ENCODE data around the gene GCAT. TPM values are rescaled to one million over a fixed set of nuclear protein-coding genes. Genes with fewer than 3 reads are reported as not detected.

Gene GCAT
- polyA plus RNA-seq, 1 donor from 2014 or later = 13.0 TPM

- no peak overlapping the region for H2AFZ ChIP-seq (ENCODE audit: low read depth, low read length)
- H4K20me1 ChIP-seq (ENCODE audit: insufficient read depth) = no peaks in the 10 kb centered on the region
- H3K9ac ChIP-seq (ENCODE audit: low read length) = no peak overlapping the region
- H3K79me2 ChIP-seq (replicated peaks; ENCODE audit: insufficient read depth, low read length) = no peaks in the 10 kb centered on the region
- no peaks in the 10 kb centered on the region for H3K9me3 ChIP-seq (ENCODE audit: low read length)
- no peak overlapping the region for H3K4me2 ChIP-seq (ENCODE audit: low read length)
- no peaks in the 10 kb centered on the region for H3K27me3 ChIP-seq (ENCODE audit: insufficient read depth, low read depth, low read length)
- H3K9me2 ChIP-seq (ENCODE audit: insufficient read depth, low read length) = no peaks in the 10 kb centered on the region
- no peaks in the 10 kb centered on the region for H3F3A ChIP-seq (ENCODE audit: insufficient read depth, low read length, poor library complexity, severe bottlenecking)
- H3K36me3 ChIP-seq (ENCODE audit: insufficient read depth, low read length) = peaks cover 6% of the 10 kb centered on the region
- no peak overlapping the region for H3K4me3 ChIP-seq (ENCODE audit: low read length)
- H3K27ac ChIP-seq (ENCODE audit: low read length) = no peak overlapping the region
- TF ChIP-seq REST (IDR thresholded peaks at IDR 0.05; ENCODE audit: borderline replicate concordance) (no peak), SMC3 (conservative IDR thresholded peaks at IDR 0.05; ENCODE audit: poor library complexity) (no peak), CTCF (IDR thresholded peaks at IDR 0.05; ENCODE audit: poor library complexity, severe bottlenecking) (no peak), EZH2 (IDR thresholded peaks at IDR 0.05; ENCODE audit: borderline replicate concordance, insufficient read depth, low read length, poor library complexity, severe bottlenecking) (no peak), RAD21 (conservative IDR thresholded peaks at IDR 0.05) (no peak), POLR2AphosphoS5 (IDR thresholded peaks at IDR 0.05) (no peak), MXI1 (conservative IDR thresholded peaks at IDR 0.05; ENCODE audit: poor library complexity, severe bottlenecking) (no peak), EP300 (conservative IDR thresholded peaks at IDR 0.05; ENCODE audit: poor library complexity, severe bottlenecking) (no peak), TAF1 (IDR thresholded peaks at IDR 0.05; ENCODE audit: low read depth) (no peak)
Measured at GRCh38 chr22:37831472-37831871, 23.7 kb downstream of the GCAT start.

- Histone ChIP-seq H3K9me2 (ENCODE audit: insufficient read depth, low read length) (no peaks in the 10 kb centered on the region), H3K9ac (ENCODE audit: low read length) (no peak overlapping the region), H3K36me3 (ENCODE audit: insufficient read depth, low read length) (peaks cover 8% of the 10 kb centered on the region), H3K4me3 (ENCODE audit: low read length) (no peak overlapping the region), H3K9me3 (ENCODE audit: low read length) (no peaks in the 10 kb centered on the region), H3K79me2 (replicated peaks; ENCODE audit: insufficient read depth, low read length) (no peaks in the 10 kb centered on the region), H3K27ac (ENCODE audit: low read length) (no peak overlapping the region), H3K27me3 (ENCODE audit: insufficient read depth, low read depth, low read length) (no peaks in the 10 kb centered on the region), H2AFZ (ENCODE audit: low read depth, low read length) (no peak overlapping the region), H3K4me2 (ENCODE audit: low read length) (no peak overlapping the region), H4K20me1 (ENCODE audit: insufficient read depth) (no peaks in the 10 kb centered on the region), H3F3A (ENCODE audit: insufficient read depth, low read length, poor library complexity, severe bottlenecking) (no peaks in the 10 kb centered on the region)
- TF ChIP-seq POLR2AphosphoS5 (IDR thresholded peaks at IDR 0.05) (no peak), REST (IDR thresholded peaks at IDR 0.05; ENCODE audit: borderline replicate concordance) (no peak), EP300 (conservative IDR thresholded peaks at IDR 0.05; ENCODE audit: poor library complexity, severe bottlenecking) (no peak), CTCF (IDR thresholded peaks at IDR 0.05; ENCODE audit: poor library complexity, severe bottlenecking) (no peak)
Measured at GRCh38 chr22:37832022-37832857, 24.5 kb downstream of the GCAT start.

Data from neural cell (in vitro differentiated cells).